KOPT-K1 (cell line): ENCODE results near the gene IQGAP1.

Experiments
- H3K27ac ChIP-seq: fragments of 200-600 bp; sonication (generic); 2 replicates; pipeline ENCODE4 v1.5.1; 2016; ENCODE audit warnings: antibody characterized with exemption, mild to moderate bottlenecking, low read depth, low read length; ENCODE audit not compliant: poor library complexity, severe bottlenecking
- H3K36me3 ChIP-seq: fragments of 200-600 bp; sonication (generic); 2 replicates; pipeline ENCODE4 v1.5.1; 2017; ENCODE audit warnings: antibody characterized with exemption, mild to moderate bottlenecking, low read length, moderate library complexity; ENCODE audit not compliant: insufficient read depth
- H3K9me3 ChIP-seq: fragments of 200-600 bp; sonication (generic); 2 replicates; pipeline ENCODE4 v1.5.1; 2017; ENCODE audit warnings: antibody characterized with exemption, low read length, mild to moderate bottlenecking; ENCODE audit not compliant: insufficient read depth, poor library complexity, severe bottlenecking

Gene IQGAP1

GRCh38 chr15:90465140-90465929 lies 77.3 kb downstream of the IQGAP1 start:
- Histone ChIP-seq H3K36me3 (peaks cover 89% of the 10 kb centered on the region), H3K9me3 (no peaks in the 10 kb centered on the region), H3K27ac (no peak overlapping the region)

- peaks cover 88% of the 10 kb centered on the region for H3K36me3 ChIP-seq
- H3K9me3 ChIP-seq, result no peaks in the 10 kb centered on the region
- H3K27ac ChIP-seq, result no peak overlapping the region
Observed at GRCh38 chr15:90465930-90466567, 78.0 kb downstream of the IQGAP1 start.

- Histone ChIP-seq H3K27ac (no peak overlapping the region), H3K36me3 (peaks cover 96% of the 10 kb centered on the region), H3K9me3 (no peaks in the 10 kb centered on the region)
Observed at GRCh38 chr15:90469723-90470122, 81.7 kb downstream of the IQGAP1 start.

- peaks cover 96% of the 10 kb centered on the region for H3K36me3 ChIP-seq
- no peak overlapping the region for H3K27ac ChIP-seq
- H3K9me3 ChIP-seq, result no peaks in the 10 kb centered on the region
Observed at GRCh38 chr15:90470453-90470852, 82.4 kb downstream of the IQGAP1 start.

GRCh38 chr15:90471126-90471525 lies 83.1 kb downstream of the IQGAP1 start:
- H3K9me3 ChIP-seq, result no peaks in the 10 kb centered on the region
- peaks cover 89% of the 10 kb centered on the region for H3K36me3 ChIP-seq
- no peak overlapping the region for H3K27ac ChIP-seq

GRCh38 chr15:90471769-90472168 lies 83.7 kb downstream of the IQGAP1 start:
- Histone ChIP-seq H3K27ac (no peak overlapping the region), H3K9me3 (no peaks in the 10 kb centered on the region), H3K36me3 (peaks cover 89% of the 10 kb centered on the region)

GRCh38 chr15:90478846-90479481 lies 90.9 kb downstream of the IQGAP1 start:
- H3K27ac ChIP-seq, result no peak overlapping the region
- H3K9me3 ChIP-seq, result no peaks in the 10 kb centered on the region
- H3K36me3 ChIP-seq, result peaks cover 89% of the 10 kb centered on the region

- H3K9me3 ChIP-seq, result no peaks in the 10 kb centered on the region
- H3K36me3 ChIP-seq, result peaks cover 89% of the 10 kb centered on the region
- H3K27ac ChIP-seq, result no peak overlapping the region
Observed at GRCh38 chr15:90479656-90480055, 91.6 kb downstream of the IQGAP1 start.

- no peaks in the 10 kb centered on the region for H3K9me3 ChIP-seq
- H3K27ac ChIP-seq, result no peak overlapping the region
- peaks cover 95% of the 10 kb centered on the region for H3K36me3 ChIP-seq
Observed at GRCh38 chr15:90481023-90481422, 93.0 kb downstream of the IQGAP1 start.

GRCh38 chr15:90482124-90483011 lies 94.3 kb downstream of the IQGAP1 start:
- no peak overlapping the region for H3K27ac ChIP-seq
- H3K9me3 ChIP-seq, result no peaks in the 10 kb centered on the region
- H3K36me3 ChIP-seq, result peaks cover 96% of the 10 kb centered on the region

GRCh38 chr15:90483012-90483307 lies 94.9 kb downstream of the IQGAP1 start:
- Histone ChIP-seq H3K9me3 (no peaks in the 10 kb centered on the region), H3K36me3 (peaks cover 96% of the 10 kb centered on the region), H3K27ac (no peak overlapping the region)

- no peaks in the 10 kb centered on the region for H3K9me3 ChIP-seq
- peaks cover 94% of the 10 kb centered on the region for H3K36me3 ChIP-seq
- no peak overlapping the region for H3K27ac ChIP-seq
Observed at GRCh38 chr15:90483637-90484036, 95.6 kb downstream of the IQGAP1 start.

- no peak overlapping the region for H3K27ac ChIP-seq
- H3K36me3 ChIP-seq, result peaks cover 98% of the 10 kb centered on the region
- H3K9me3 ChIP-seq, result no peaks in the 10 kb centered on the region
Observed at GRCh38 chr15:90487186-90487585, 99.1 kb downstream of the IQGAP1 start.

GRCh38 chr15:90489514-90489913 lies 101.5 kb downstream of the IQGAP1 start:
- Histone ChIP-seq H3K36me3 (peaks cover 98% of the 10 kb centered on the region), H3K9me3 (peaks cover 9% of the 10 kb centered on the region), H3K27ac (no peak overlapping the region)

GRCh38 chr15:90489944-90490343 lies 101.9 kb downstream of the IQGAP1 start:
- no peak overlapping the region for H3K27ac ChIP-seq
- H3K36me3 ChIP-seq, result peaks cover 98% of the 10 kb centered on the region
- H3K9me3 ChIP-seq, result peaks cover 10% of the 10 kb centered on the region
